RWPE2 (cell line): ENCODE results near the gene DLAT.

Source experiments
- ATAC-seq: fragments of 200-7000 bp; cut with Tn5 transposase; 3 replicates; pipeline ENCODE4 v1.9.1; 2021; ENCODE audit warnings: low read depth
- DNase-seq: peaks from one replicate; pipeline ENCODE4 v3.0.0-alpha.2; 2020; ENCODE audit warnings: low spot score
- H3K27ac ChIP-seq: fragments of 450-650 bp; 2 replicates; pipeline ENCODE4 v1.5.1; 2017; ENCODE audit warnings: mild to moderate bottlenecking; ENCODE audit not compliant: poor library complexity, severe bottlenecking
- H3K27me3 ChIP-seq: fragments of 250-450 bp; sonication (Bioruptor Pico); 2 replicates; pipeline ENCODE4 v1.5.1; 2021; ENCODE audit warnings: mild to moderate bottlenecking, moderate library complexity; ENCODE audit not compliant: insufficient read depth, poor library complexity, severe bottlenecking
- H3K36me3 ChIP-seq: fragments of 250-450 bp; sonication (Bioruptor Pico); 2 replicates; pipeline ENCODE4 v1.5.1; 2020; ENCODE audit warnings: low read depth, mild to moderate bottlenecking, moderate library complexity
- H3K4me1 ChIP-seq: fragments of 250-450 bp; sonication (Bioruptor Pico); 2 replicates; pipeline ENCODE4 v1.5.1; 2021; ENCODE audit warnings: mild to moderate bottlenecking, moderate library complexity; ENCODE audit not compliant: insufficient read depth, poor library complexity, severe bottlenecking
- H3K4me3 ChIP-seq: fragments of 250-450 bp; sonication (Bioruptor Pico); 2 replicates; pipeline ENCODE4 v1.5.1; 2021; ENCODE audit warnings: mild to moderate bottlenecking, moderate library complexity; ENCODE audit not compliant: severe bottlenecking
- H3K9me3 ChIP-seq: fragments of 250-450 bp; sonication (Bioruptor Pico); 2 replicates; pipeline ENCODE4 v1.5.1; 2021; ENCODE audit warnings: mild to moderate bottlenecking, moderate library complexity; ENCODE audit not compliant: severe bottlenecking
- CTCF ChIP-seq: fragments of 450-650 bp; IDR thresholded peaks from one replicate; pipeline ENCODE4 v1.5.1; 2017; ENCODE audit warnings: mild to moderate bottlenecking, moderate library complexity; ENCODE audit not compliant: poor library complexity, severe bottlenecking

The DLAT gene

GRCh38 chr11:111982541-111983186, 42.5 kb upstream of the DLAT start:
- ATAC-seq (no peak), DNase-seq (no peak)
- Histone ChIP-seq H3K4me1 (peaks cover 10% of the 10 kb centered on the region), H3K36me3 (peaks cover 14% of the 10 kb centered on the region; the same call in 1 of the 2 replicates), H3K9me3 (no peaks in the 10 kb centered on the region), H3K27me3 (no peaks in the 10 kb centered on the region), H3K4me3 (no peak overlapping the region), H3K27ac (no peak overlapping the region)
- TF ChIP-seq CTCF = no peak

- ATAC-seq (peak; percentile 37; the same call in 2 of the 3 replicates), DNase-seq (no peak)
- no peak overlapping the region for H3K27ac ChIP-seq
- H3K9me3 ChIP-seq = no peaks in the 10 kb centered on the region
- peaks cover 18% of the 10 kb centered on the region for H3K36me3 ChIP-seq
- H3K27me3 ChIP-seq = no peaks in the 10 kb centered on the region
- TF ChIP-seq CTCF = no peak
- H3K4me1 ChIP-seq = peaks cover 5% of the 10 kb centered on the region
- no peak overlapping the region for H3K4me3 ChIP-seq
Measured at GRCh38 chr11:111983187-111983986, 41.8 kb upstream of the DLAT start.

DNA sequence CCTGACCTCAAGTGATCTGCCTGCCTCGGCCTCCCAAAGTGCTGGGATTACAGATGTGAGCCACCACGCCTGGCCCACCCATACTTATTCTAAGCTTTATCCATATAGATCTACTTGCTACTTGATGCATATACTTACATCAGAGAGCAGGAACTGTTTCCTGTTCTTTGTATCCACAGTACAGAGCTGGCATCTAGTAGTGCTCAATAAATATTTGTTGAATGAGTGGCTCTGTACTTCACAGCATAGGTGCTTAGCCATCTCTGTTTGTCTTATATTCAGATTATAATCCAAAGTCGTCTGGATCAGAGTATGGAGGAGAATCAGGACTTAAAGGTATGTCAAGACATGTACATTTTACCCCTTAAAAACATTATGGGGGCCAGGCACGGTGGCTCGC, 38.6 kb upstream of the DLAT start:
- Histone ChIP-seq H3K27me3 (no peaks in the 10 kb centered on the region), H3K4me3 (no peak overlapping the region), H3K27ac (no peak overlapping the region), H3K9me3 (no peaks in the 10 kb centered on the region), H3K4me1 (peaks cover 12% of the 10 kb centered on the region), H3K36me3 (peaks cover 22% of the 10 kb centered on the region)
- ATAC-seq (peak; percentile 25; the same call in 1 of the 3 replicates), DNase-seq (no peak)
- no peak for TF ChIP-seq CTCF

DNA sequence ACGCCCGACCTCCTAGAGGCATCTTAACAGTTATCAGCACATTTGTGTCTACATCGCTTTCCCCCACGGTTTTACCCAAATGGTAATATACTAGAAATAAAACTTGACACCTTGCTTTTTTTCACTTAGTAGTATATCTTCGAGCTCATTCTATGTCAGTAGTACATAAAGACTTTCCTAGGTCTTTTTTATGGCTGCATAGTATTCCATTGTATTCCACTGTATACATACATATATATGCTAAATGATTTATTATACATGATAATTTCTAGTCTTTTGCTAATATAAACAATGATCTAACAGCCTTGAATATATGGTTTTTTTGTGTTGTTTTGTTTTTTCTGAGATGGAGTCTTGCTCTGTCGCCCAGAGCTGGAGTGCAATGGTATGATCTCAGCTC, 34.8 kb upstream of the DLAT start:
- TF ChIP-seq CTCF = no peak
- no peak overlapping the region for H3K27ac ChIP-seq
- H3K36me3 ChIP-seq = peaks cover 16% of the 10 kb centered on the region
- no peak overlapping the region for H3K4me3 ChIP-seq
- peaks cover 12% of the 10 kb centered on the region for H3K4me1 ChIP-seq
- H3K9me3 ChIP-seq = no peaks in the 10 kb centered on the region
- ATAC-seq (no peak), DNase-seq (no peak)
- no peaks in the 10 kb centered on the region for H3K27me3 ChIP-seq
